Activated CD8-positive, alpha-beta T cell treated with anti-CD3 and anti-CD28 coated beads, Interleukin-2, amount 10 ng/mL, durations not matched to agents 7 days and 5 days (primary cell): ENCODE measurements around the gene USP37. TPM values are rescaled to one million over a fixed set of nuclear protein-coding genes. Genes with fewer than 3 reads are reported as not detected.

Source experiments
- ATAC-seq: fragments of 150-1000 bp; cut with Tn5 transposase; one replicate; pipeline ENCODE4 v1.10.0; 2021; ENCODE audit warnings: moderate library complexity
- CTCF ChIA-PET: fragments of 350-600 bp; sonication (Branson Sonifier 250); formaldehyde crosslinking; loops from one replicate; lab custom pipeline; 2021; ENCODE audit warnings: antibody characterized with exemption; lab: Charles Lee
- POLR2A ChIA-PET: fragments of 350-600 bp; sonication (Branson Sonifier 250); formaldehyde crosslinking; loops from one replicate; lab custom pipeline; 2021; ENCODE audit warnings: antibody characterized with exemption; lab: Charles Lee
- DNase-seq: peaks from one replicate; pipeline ENCODE4 v3.0.0-alpha.2; 2020
- H3K27ac Mint-ChIP-seq: one replicate; pipeline ENCODE4 v1.8.0; 2021; ENCODE audit warnings: mild to moderate bottlenecking, mixed read lengths
- H3K27me3 Mint-ChIP-seq: one replicate; pipeline ENCODE4 v1.8.0; 2021; ENCODE audit warnings: low read depth, mixed read lengths
- H3K36me3 Mint-ChIP-seq: one replicate; pipeline ENCODE4 v1.8.0; 2021; ENCODE audit warnings: low read depth, mixed read lengths
- H3K4me1 Mint-ChIP-seq: one replicate; pipeline ENCODE4 v1.8.0; 2021; ENCODE audit warnings: low read depth, mixed read lengths
- H3K4me3 Mint-ChIP-seq: one replicate; pipeline ENCODE4 v1.8.0; 2021; ENCODE audit warnings: mild to moderate bottlenecking, mixed read lengths
- H3K9me3 Mint-ChIP-seq: one replicate; pipeline ENCODE4 v1.8.0; 2022; ENCODE audit warnings: mixed read lengths; ENCODE audit not compliant: insufficient read depth
- total RNA-seq, 2 experiments: library from RNA; stranded (reverse); gene quantifications; one replicate each; pipeline ENCODE4 v1.2.3, GENCODE V29; 2021

USP37 gene
- total RNA-seq, 2 experiments from 2014 or later, result 33.9 to 38.1 TPM

GRCh38 chr2:218513676-218514075, 54.5 kb downstream of the USP37 start:
- H3K4me3 Mint-ChIP-seq, result no peak overlapping the region
- H3K9me3 Mint-ChIP-seq, result no peaks in the 10 kb centered on the region
- peaks cover 16% of the 10 kb centered on the region for H3K4me1 Mint-ChIP-seq
- no peaks in the 10 kb centered on the region for H3K27me3 Mint-ChIP-seq
- no peak overlapping the region for H3K27ac Mint-ChIP-seq
- ChIA-PET POLR2A (no interaction called here), CTCF (interaction anchor here (1.3 kb wide), 1 partner anchor 33 kb away, joined by 3 read pairs; no protein-coding TSS in a partner anchor)
- DNase-seq (no peak), ATAC-seq (no peak)
- H3K36me3 Mint-ChIP-seq, result peaks cover 50% of the 10 kb centered on the region

- DNase-seq (no peak), ATAC-seq (no peak)
- ChIA-PET CTCF (no interaction called here), POLR2A (no interaction called here)
- Mint-ChIP-seq H3K27ac (peak overlapping the region; percentile 10), H3K27me3 (no peaks in the 10 kb centered on the region), H3K4me3 (no peak overlapping the region), H3K4me1 (peaks cover 8% of the 10 kb centered on the region), H3K9me3 (no peaks in the 10 kb centered on the region), H3K36me3 (peaks cover 55% of the 10 kb centered on the region)
Observed at GRCh38 chr2:218508299-218508698, 59.9 kb downstream of the USP37 start.

GRCh38 chr2:218505754-218506371, 62.3 kb downstream of the USP37 start:
- DNase-seq (no peak), ATAC-seq (no peak)
- CTCF ChIA-PET, result interaction anchor here (3.0 kb wide), 1 partner anchor 10 kb away, joined by 15 read pairs; no protein-coding TSS in a partner anchor
- H3K4me1 Mint-ChIP-seq, result peaks cover 8% of the 10 kb centered on the region
- peaks cover 56% of the 10 kb centered on the region for H3K36me3 Mint-ChIP-seq
- POLR2A ChIA-PET, result no interaction called here
- no peak overlapping the region for H3K27ac Mint-ChIP-seq
- H3K9me3 Mint-ChIP-seq, result no peaks in the 10 kb centered on the region
- no peak overlapping the region for H3K4me3 Mint-ChIP-seq
- no peaks in the 10 kb centered on the region for H3K27me3 Mint-ChIP-seq

- POLR2A ChIA-PET, result interaction anchor here (0.8 kb wide), 1 partner anchor 66 kb away, joined by 3 read pairs; no protein-coding TSS in a partner anchor
- Mint-ChIP-seq H3K4me1 (no peaks in the 10 kb centered on the region), H3K27ac (no peak overlapping the region), H3K9me3 (no peaks in the 10 kb centered on the region), H3K4me3 (no peak overlapping the region), H3K36me3 (peaks cover 44% of the 10 kb centered on the region), H3K27me3 (no peaks in the 10 kb centered on the region)
- ATAC-seq (no peak), DNase-seq (no peak)
- CTCF ChIA-PET, result interaction anchor here (1.4 kb wide), 1 partner anchor 9 kb away, joined by 5 read pairs; no protein-coding TSS in a partner anchor
Observed at GRCh38 chr2:218501665-218502064, 66.5 kb downstream of the USP37 start.

- H3K27ac Mint-ChIP-seq, result no peak overlapping the region
Observed at GRCh38 chr2:218500501-218501060, 67.6 kb downstream of the USP37 start.

GRCh38 chr2:218485986-218486667, 82.0 kb downstream of the USP37 start:
- CTCF ChIA-PET, result no interaction called here

More at GRCh38 chr2:218500501-218501060, 67.6 kb downstream of the USP37 start:
- Mint-ChIP-seq H3K27me3 (no peaks in the 10 kb centered on the region), H3K4me3 (no peak overlapping the region), H3K36me3 (peaks cover 42% of the 10 kb centered on the region), H3K9me3 (no peaks in the 10 kb centered on the region), H3K4me1 (no peaks in the 10 kb centered on the region)
- ChIA-PET POLR2A (no interaction called here), CTCF (interaction anchor here (1.0 kb wide), 1 partner anchor 48 kb away, joined by 3 read pairs; no protein-coding TSS in a partner anchor)
- DNase-seq (no peak), ATAC-seq (no peak)

GRCh38 chr2:218482651-218483050, 85.5 kb downstream of the USP37 start:
- no peak for ATAC-seq
- no peaks in the 10 kb centered on the region for H3K27me3 Mint-ChIP-seq
- H3K27ac Mint-ChIP-seq, result no peak overlapping the region
- H3K9me3 Mint-ChIP-seq, result no peaks in the 10 kb centered on the region
- POLR2A ChIA-PET, result no interaction called here
- peaks cover 14% of the 10 kb centered on the region for H3K4me1 Mint-ChIP-seq
- peaks cover 56% of the 10 kb centered on the region for H3K36me3 Mint-ChIP-seq
- DNase-seq, result no peak
- no peak overlapping the region for H3K4me3 Mint-ChIP-seq
- CTCF ChIA-PET, result interaction anchor here (0.9 kb wide), 1 partner anchor 17 kb away, joined by 4 read pairs; no protein-coding TSS in a partner anchor

More at GRCh38 chr2:218485986-218486667, 82.0 kb downstream of the USP37 start:
- Mint-ChIP-seq H3K4me3 (no peak overlapping the region), H3K9me3 (no peaks in the 10 kb centered on the region), H3K27ac (no peak overlapping the region), H3K27me3 (no peaks in the 10 kb centered on the region), H3K36me3 (peaks cover 58% of the 10 kb centered on the region), H3K4me1 (peaks cover 14% of the 10 kb centered on the region)
- no peak for DNase-seq
- POLR2A ChIA-PET, result interaction anchor here (1.1 kb wide), 1 partner anchor 8 kb away, joined by 4 read pairs; no protein-coding TSS in a partner anchor
- ATAC-seq, result no peak

GRCh38 chr2:218479595-218479994, 88.6 kb downstream of the USP37 start:
- Mint-ChIP-seq H3K9me3 (no peaks in the 10 kb centered on the region), H3K27ac (no peak overlapping the region), H3K27me3 (no peaks in the 10 kb centered on the region), H3K4me1 (peaks cover 14% of the 10 kb centered on the region), H3K4me3 (no peak overlapping the region), H3K36me3 (peaks cover 52% of the 10 kb centered on the region)
- DNase-seq (no peak), ATAC-seq (no peak)
- CTCF ChIA-PET, result no interaction called here
- POLR2A ChIA-PET, result no interaction called here

- H3K36me3 Mint-ChIP-seq, result peaks cover 56% of the 10 kb centered on the region
Observed at GRCh38 chr2:218478544-218478943, 89.6 kb downstream of the USP37 start.

GRCh38 chr2:218477247-218477646, 90.9 kb downstream of the USP37 start:
- ChIA-PET CTCF (no interaction called here), POLR2A (no interaction called here)
- no peak for ATAC-seq
- DNase-seq, result no peak
- peaks cover 56% of the 10 kb centered on the region for H3K36me3 Mint-ChIP-seq
- no peaks in the 10 kb centered on the region for H3K27me3 Mint-ChIP-seq
- H3K27ac Mint-ChIP-seq, result no peak overlapping the region
- H3K4me3 Mint-ChIP-seq, result no peak overlapping the region
- H3K4me1 Mint-ChIP-seq, result no peaks in the 10 kb centered on the region
- H3K9me3 Mint-ChIP-seq, result no peaks in the 10 kb centered on the region

More at GRCh38 chr2:218478544-218478943, 89.6 kb downstream of the USP37 start:
- Mint-ChIP-seq H3K4me3 (no peak overlapping the region), H3K9me3 (no peaks in the 10 kb centered on the region), H3K27ac (no peak overlapping the region), H3K4me1 (peaks cover 11% of the 10 kb centered on the region), H3K27me3 (no peaks in the 10 kb centered on the region)
- POLR2A ChIA-PET, result no interaction called here
- DNase-seq (no peak), ATAC-seq (no peak)
- CTCF ChIA-PET, result no interaction called here

- POLR2A ChIA-PET, result no interaction called here
- H3K4me1 Mint-ChIP-seq, result peaks cover 4% of the 10 kb centered on the region
- H3K9me3 Mint-ChIP-seq, result no peaks in the 10 kb centered on the region
- no peak overlapping the region for H3K27ac Mint-ChIP-seq
- CTCF ChIA-PET, result no interaction called here
- no peak for DNase-seq
- no peak overlapping the region for H3K4me3 Mint-ChIP-seq
- H3K36me3 Mint-ChIP-seq, result peaks cover 56% of the 10 kb centered on the region
- no peaks in the 10 kb centered on the region for H3K27me3 Mint-ChIP-seq
- ATAC-seq, result no peak
Observed at GRCh38 chr2:218476676-218477075, 91.5 kb downstream of the USP37 start.
